ENCODE measurements around the gene GAL.

Gene GAL

DNA sequence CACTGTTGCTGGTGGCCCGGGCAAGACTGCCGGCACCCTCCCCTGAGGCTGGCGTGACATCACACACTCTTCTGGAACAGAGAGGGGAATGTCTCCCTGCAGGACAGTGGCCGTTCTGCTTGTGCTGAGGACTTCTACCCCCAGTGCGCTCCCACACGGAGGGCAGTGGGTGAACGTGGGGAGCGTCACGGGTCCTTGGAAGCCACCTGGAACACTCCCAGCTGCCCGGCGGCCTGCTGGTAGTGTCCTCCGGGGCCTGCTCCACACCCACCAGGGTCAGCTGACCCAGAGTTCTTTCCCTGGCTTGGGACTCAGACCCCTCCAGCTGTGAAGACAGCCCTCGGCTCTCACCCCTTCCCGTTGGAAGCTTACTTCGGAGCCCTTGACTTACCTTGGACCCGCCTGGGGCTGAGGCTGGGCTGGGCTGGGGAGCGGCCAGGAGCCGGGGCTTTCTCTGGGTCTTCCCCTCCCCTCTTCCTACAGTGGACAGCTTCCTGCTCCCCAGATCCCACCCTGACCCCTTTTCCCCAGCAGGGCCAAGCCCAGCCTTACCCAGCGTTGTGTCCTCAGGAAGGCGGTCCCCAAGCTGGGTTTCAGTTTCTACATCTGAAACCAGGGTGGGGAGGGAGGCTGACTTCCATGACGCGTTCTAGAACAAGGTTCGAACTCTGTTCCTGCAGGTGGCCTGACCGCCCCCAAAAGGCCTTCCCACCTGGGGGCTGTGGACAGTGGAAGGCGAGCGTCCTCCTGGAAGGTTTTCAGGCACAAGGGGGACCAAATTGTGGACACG is 14.8 kb upstream of the GAL start:
- ChIA-PET CTCF (no interaction called here), POLR2A (no interaction called here)
- TF ChIP-seq BHLHE40 (IDR thresholded peaks at IDR 0.05; ENCODE audit: borderline replicate concordance) (no peak), SP1 (IDR thresholded peaks at IDR 0.05) (no peak), TARDBP (IDR thresholded peaks at IDR 0.05) (no peak), CTBP1 (IDR thresholded peaks at IDR 0.05; ENCODE audit: borderline replicate concordance) (no peak), ELF4 (IDR thresholded peaks at IDR 0.05) (no peak)
- DNase-seq (ENCODE audit: extremely low spot score) = no peak

GRCh38 chr11:68670208-68670992 is 13.9 kb upstream of the GAL start:
- no peak for TF ChIP-seq ZNF384 (IDR thresholded peaks at IDR 0.05)
- no peak for TF ChIP-seq HDGF (IDR thresholded peaks at IDR 0.05; ENCODE audit: borderline replicate concordance)
- no peak for TF ChIP-seq FOXK2 (IDR thresholded peaks at IDR 0.05)
- no peak for TF ChIP-seq ELF4 (IDR thresholded peaks at IDR 0.05)
- TF ChIP-seq CTBP1 (IDR thresholded peaks at IDR 0.05; ENCODE audit: borderline replicate concordance) = no peak
- no peak for TF ChIP-seq BHLHE40 (IDR thresholded peaks at IDR 0.05; ENCODE audit: borderline replicate concordance)
- TF ChIP-seq, protein P1, sequence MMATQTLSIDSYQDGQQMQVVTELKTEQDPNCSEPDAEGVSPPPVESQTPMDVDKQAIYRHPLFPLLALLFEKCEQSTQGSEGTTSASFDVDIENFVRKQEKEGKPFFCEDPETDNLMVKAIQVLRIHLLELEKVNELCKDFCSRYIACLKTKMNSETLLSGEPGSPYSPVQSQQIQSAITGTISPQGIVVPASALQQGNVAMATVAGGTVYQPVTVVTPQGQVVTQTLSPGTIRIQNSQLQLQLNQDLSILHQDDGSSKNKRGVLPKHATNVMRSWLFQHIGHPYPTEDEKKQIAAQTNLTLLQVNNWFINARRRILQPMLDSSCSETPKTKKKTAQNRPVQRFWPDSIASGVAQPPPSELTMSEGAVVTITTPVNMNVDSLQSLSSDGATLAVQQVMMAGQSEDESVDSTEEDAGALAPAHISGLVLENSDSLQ (IDR thresholded peaks at IDR 0.05) = no peak
- TF ChIP-seq FOXM1 (IDR thresholded peaks at IDR 0.05; ENCODE audit: borderline replicate concordance) = no peak
- TF ChIP-seq SUZ12 (IDR thresholded peaks at IDR 0.05) = no peak
- TF ChIP-seq NFRKB (IDR thresholded peaks at IDR 0.05) = no peak
- no peak for DNase-seq (ENCODE audit: extremely low spot score)
- ChIA-PET POLR2A (no interaction called here), CTCF (no interaction called here)

- DNase-seq (ENCODE audit: extremely low spot score) = no peak
- CTCF ChIA-PET = no interaction called here
- TF ChIP-seq ARNT (IDR thresholded peaks at IDR 0.05) (no peak), HDGF (IDR thresholded peaks at IDR 0.05; ENCODE audit: borderline replicate concordance) (no peak), BHLHE40 (IDR thresholded peaks at IDR 0.05; ENCODE audit: borderline replicate concordance) (no peak), FOXA1 (IDR thresholded peaks at IDR 0.05) (no peak), CTBP1 (IDR thresholded peaks at IDR 0.05; ENCODE audit: borderline replicate concordance) (no peak), FOXK2 (IDR thresholded peaks at IDR 0.05) (no peak), SP1 (IDR thresholded peaks at IDR 0.05) (no peak), L3MBTL2 (conservative IDR thresholded peaks at IDR 0.05) (no peak), FOXM1 (IDR thresholded peaks at IDR 0.05; ENCODE audit: borderline replicate concordance) (no peak), TARDBP (IDR thresholded peaks at IDR 0.05) (no peak), ZNF384 (IDR thresholded peaks at IDR 0.05) (no peak), SUZ12 (IDR thresholded peaks at IDR 0.05) (no peak)
- POLR2A ChIA-PET = no interaction called here
Observed at GRCh38 chr11:68673306-68673945, 10.9 kb upstream of the GAL start.

- ChIA-PET POLR2A (no interaction called here), CTCF (no interaction called here)
- DNase-seq (ENCODE audit: extremely low spot score) = no peak
- TF ChIP-seq TARDBP (IDR thresholded peaks at IDR 0.05) (no peak), ARNT (IDR thresholded peaks at IDR 0.05) (no peak), BHLHE40 (IDR thresholded peaks at IDR 0.05; ENCODE audit: borderline replicate concordance) (no peak), FOXK2 (IDR thresholded peaks at IDR 0.05) (no peak), L3MBTL2 (conservative IDR thresholded peaks at IDR 0.05) (no peak), CTBP1 (IDR thresholded peaks at IDR 0.05; ENCODE audit: borderline replicate concordance) (no peak), ZNF384 (IDR thresholded peaks at IDR 0.05) (no peak), NFRKB (IDR thresholded peaks at IDR 0.05) (no peak), ELF4 (IDR thresholded peaks at IDR 0.05) (no peak), LEF1 (IDR thresholded peaks at IDR 0.05; ENCODE audit: borderline replicate concordance) (no peak), HDGF (IDR thresholded peaks at IDR 0.05; ENCODE audit: borderline replicate concordance) (no peak), SP1 (IDR thresholded peaks at IDR 0.05) (no peak), FOXA1 (IDR thresholded peaks at IDR 0.05) (no peak), FOXM1 (IDR thresholded peaks at IDR 0.05; ENCODE audit: borderline replicate concordance) (no peak), SUZ12 (IDR thresholded peaks at IDR 0.05) (no peak)
- TF ChIP-seq, protein P1 (IDR thresholded peaks at IDR 0.05) = no peak
Observed at GRCh38 chr11:68673991-68674390, 10.4 kb upstream of the GAL start.

DNA sequence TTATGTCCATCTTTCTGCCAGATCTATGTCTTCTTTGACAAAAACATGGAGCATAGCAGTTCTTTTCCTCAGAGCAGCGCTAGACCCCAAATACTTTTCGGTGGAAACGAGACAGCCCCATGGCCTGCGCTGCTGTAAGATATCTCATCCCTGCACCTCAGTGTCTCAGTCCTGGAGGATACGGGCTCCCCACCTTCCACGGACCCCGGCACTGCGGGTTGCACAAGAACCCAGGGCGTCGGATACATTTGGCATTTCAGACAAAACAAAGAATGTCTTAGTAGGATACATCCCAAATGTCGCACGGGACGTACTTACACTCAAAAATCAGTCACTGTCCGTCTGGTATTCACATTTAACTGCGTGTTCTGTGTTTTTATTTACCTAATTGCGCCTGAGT is 9.9 kb upstream of the GAL start:
- CTCF ChIA-PET = no interaction called here
- POLR2A ChIA-PET = no interaction called here
- DNase-seq (ENCODE audit: extremely low spot score) = no peak
- TF ChIP-seq SUZ12 (IDR thresholded peaks at IDR 0.05) (no peak), LEF1 (IDR thresholded peaks at IDR 0.05; ENCODE audit: borderline replicate concordance) (no peak), ZNF384 (IDR thresholded peaks at IDR 0.05) (no peak), SP1 (IDR thresholded peaks at IDR 0.05) (no peak), FOXM1 (IDR thresholded peaks at IDR 0.05; ENCODE audit: borderline replicate concordance) (no peak), FOXK2 (IDR thresholded peaks at IDR 0.05) (no peak), HDGF (IDR thresholded peaks at IDR 0.05; ENCODE audit: borderline replicate concordance) (no peak)

- TF ChIP-seq TARDBP (IDR thresholded peaks at IDR 0.05) (no peak), BHLHE40 (IDR thresholded peaks at IDR 0.05; ENCODE audit: borderline replicate concordance) (no peak), SP1 (IDR thresholded peaks at IDR 0.05) (no peak), FOXM1 (IDR thresholded peaks at IDR 0.05; ENCODE audit: borderline replicate concordance) (no peak), ARNT (IDR thresholded peaks at IDR 0.05) (no peak), FOXK2 (IDR thresholded peaks at IDR 0.05) (no peak), HDGF (IDR thresholded peaks at IDR 0.05; ENCODE audit: borderline replicate concordance) (no peak), L3MBTL2 (conservative IDR thresholded peaks at IDR 0.05) (no peak), CTBP1 (IDR thresholded peaks at IDR 0.05; ENCODE audit: borderline replicate concordance) (no peak), ZNF384 (IDR thresholded peaks at IDR 0.05) (no peak), LEF1 (IDR thresholded peaks at IDR 0.05; ENCODE audit: borderline replicate concordance) (no peak), NFRKB (IDR thresholded peaks at IDR 0.05) (no peak), ELF4 (IDR thresholded peaks at IDR 0.05) (no peak), SUZ12 (IDR thresholded peaks at IDR 0.05) (no peak), FOXA1 (IDR thresholded peaks at IDR 0.05) (no peak)
- TF ChIP-seq, protein P1 (IDR thresholded peaks at IDR 0.05) = no peak
- POLR2A ChIA-PET = no interaction called here
- CTCF ChIA-PET = no interaction called here
- no peak for DNase-seq (ENCODE audit: extremely low spot score)
Observed at GRCh38 chr11:68677432-68677831, 6.9 kb upstream of the GAL start.

All from HEK293T (cell line).